ENCODE results near the gene OR7G2. TPM values are rescaled to one million over a fixed set of nuclear protein-coding genes. Genes with fewer than 3 reads are reported as not detected.
A peak's percentile ranks its signal among the peaks of the same experiment; 100 is the strongest.

The OR7G2 gene
- total RNA-seq: not detected
- under 1 TPM; 0.11 to 0.18 TPM for polyA plus RNA-seq (ENCODE audit: insufficient read length in 2 of 2)
- long read RNA-seq, donor 1: 0 reads
- long read RNA-seq, donor 2: 0 reads
- long read RNA-seq, donor 3: 0 reads
- long read RNA-seq, donor 4: 0 reads

DNA sequence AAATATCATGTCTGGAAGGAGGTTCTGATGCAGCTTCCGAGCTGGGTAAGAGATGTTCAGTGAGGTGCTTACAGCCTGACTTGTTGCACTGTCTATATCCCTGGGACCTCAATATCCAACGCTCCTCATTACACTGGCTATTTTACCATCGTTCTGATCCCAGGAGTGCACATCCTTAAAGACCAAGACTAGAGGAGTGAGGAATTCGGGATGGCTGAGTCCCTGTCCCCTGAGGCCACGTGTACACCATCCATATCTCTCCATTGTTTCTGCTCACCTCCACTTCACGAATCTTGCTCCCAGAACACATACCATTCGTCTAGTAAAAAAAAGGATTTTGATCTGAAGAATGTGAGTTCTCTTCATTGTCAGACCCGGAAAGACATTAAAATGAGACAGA lies at the start of gene OR7G2:
TSS of gene OR7G2 (minus strand) at position 101 of the 400 bp plus-strand sequence. CDS start 4,232 bp downstream, outside the sequence.
- H3K36me3 ChIP-seq (ENCODE audit: control insufficient read depth, insufficient read depth, low read length): no peaks in the 10 kb centered on the region
- no CpG with 5 or more reads among the region's 8 CpGs for WGBS (ENCODE audit: insufficient coverage)
- no peak within 1 kb of the TSS for H3K4me3 ChIP-seq (ENCODE audit: low read depth, low read length)
- no peak within 1 kb of the TSS for H3K27ac ChIP-seq (ENCODE audit: low read depth, low read length)
- H3K4me1 ChIP-seq (ENCODE audit: control insufficient read depth, insufficient read depth, low read length): no peaks in the 10 kb centered on the region
- no peaks in the 10 kb centered on the region for H3K27me3 ChIP-seq (ENCODE audit: control insufficient read depth, insufficient read depth, low read length)
- no peak for DNase-seq (ENCODE audit: low read depth in 4 of 6, low spot score in 6 of 6)
- no peaks in the 10 kb centered on the region for H3K9me3 ChIP-seq (ENCODE audit: control insufficient read depth, insufficient read depth, low read length)

DNA sequence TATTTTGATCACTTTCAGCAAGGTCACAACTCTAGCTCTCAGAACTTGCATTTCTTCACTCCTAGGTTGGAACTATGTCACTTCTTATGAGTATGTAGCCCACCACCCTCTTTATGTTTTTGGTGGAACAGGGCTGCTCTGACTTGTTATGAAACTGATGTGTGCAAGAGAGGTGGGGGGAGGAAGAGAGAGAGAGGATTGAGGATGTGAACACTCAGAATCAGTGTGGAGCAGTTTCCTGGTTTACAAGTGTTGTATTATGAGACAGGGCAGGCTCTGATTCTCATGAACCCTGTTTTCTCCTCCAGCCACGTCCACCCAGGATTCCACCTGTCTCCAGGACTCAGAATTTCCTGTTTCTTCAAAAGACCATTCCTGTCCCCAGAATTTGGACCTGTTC lies 49.0 kb upstream of the OR7G2 start:
- no peak overlapping the region for H3K4me3 ChIP-seq (ENCODE audit: low read depth, low read length)
- H3K36me3 ChIP-seq (ENCODE audit: control insufficient read depth, insufficient read depth, low read length): peaks cover 54% of the 10 kb centered on the region
- no peaks in the 10 kb centered on the region for H3K4me1 ChIP-seq (ENCODE audit: control insufficient read depth, insufficient read depth, low read length)
- no peak for DNase-seq (ENCODE audit: low read depth in 4 of 6, low spot score in 6 of 6)
- peaks cover 15% of the 10 kb centered on the region for H3K9me3 ChIP-seq (ENCODE audit: control insufficient read depth, insufficient read depth, low read length)
- WGBS (ENCODE audit: insufficient coverage): 100% methylated on average over 1 of the region's 1 CpG
- no peaks in the 10 kb centered on the region for H3K27me3 ChIP-seq (ENCODE audit: control insufficient read depth, insufficient read depth, low read length)
- H3K27ac ChIP-seq (ENCODE audit: low read depth, low read length): no peak overlapping the region

DNA sequence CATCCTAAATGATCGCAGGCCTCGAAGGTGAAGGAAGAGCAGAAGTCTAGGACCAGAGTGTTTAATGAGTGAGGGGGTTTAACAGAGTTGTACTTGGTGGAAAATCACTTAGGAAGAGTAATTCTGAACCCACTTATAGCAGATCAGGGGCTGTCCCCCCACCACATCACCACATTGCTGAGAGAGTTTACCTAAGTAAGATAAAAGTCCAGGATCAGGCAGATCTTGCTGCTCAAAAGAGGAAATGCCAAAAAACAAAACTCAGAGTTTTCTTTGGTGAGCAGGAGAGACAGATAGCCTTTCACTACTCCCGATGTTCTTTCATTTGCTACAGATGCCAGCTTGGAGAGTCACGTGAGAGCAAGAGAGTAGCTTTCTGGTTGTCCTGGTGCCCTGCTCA lies 48.3 kb upstream of the OR7G2 start:
- Histone ChIP-seq H3K27ac (ENCODE audit: low read depth, low read length) (no peak overlapping the region), H3K9me3 (ENCODE audit: control insufficient read depth, insufficient read depth, low read length) (peaks cover 15% of the 10 kb centered on the region), H3K4me3 (ENCODE audit: low read depth, low read length) (no peak overlapping the region), H3K4me1 (ENCODE audit: control insufficient read depth, insufficient read depth, low read length) (no peaks in the 10 kb centered on the region), H3K27me3 (ENCODE audit: control insufficient read depth, insufficient read depth, low read length) (no peaks in the 10 kb centered on the region), H3K36me3 (ENCODE audit: control insufficient read depth, insufficient read depth, low read length) (peaks cover 47% of the 10 kb centered on the region)
- DNase-seq (ENCODE audit: low read depth in 4 of 6, low spot score in 6 of 6): no peak
- 100% methylated on average over 2 of the region's 4 CpGs for WGBS (ENCODE audit: insufficient coverage)

DNA sequence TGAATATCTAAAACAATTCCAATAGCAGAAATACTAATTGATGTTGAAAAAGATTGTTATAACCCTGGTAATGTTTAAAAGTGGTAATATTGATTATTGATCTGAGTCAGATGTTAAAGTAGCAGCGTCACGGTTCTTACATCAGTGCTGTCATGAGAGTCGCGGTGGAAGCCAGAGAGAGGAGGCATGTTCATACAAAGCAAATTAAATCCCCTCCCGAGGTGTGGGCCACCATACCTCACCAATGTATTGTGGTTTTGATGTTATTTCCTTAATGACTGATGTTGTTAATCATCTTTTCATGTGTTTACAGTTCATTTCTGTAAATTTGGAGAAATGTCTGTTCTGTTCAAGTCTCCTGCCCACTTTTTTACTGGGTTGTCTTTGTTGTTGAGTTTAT lies 44.1 kb upstream of the OR7G2 start:
- DNase-seq (ENCODE audit: low read depth in 4 of 6, low spot score in 6 of 6): no peak
- Histone ChIP-seq H3K9me3 (ENCODE audit: control insufficient read depth, insufficient read depth, low read length) (peaks cover 15% of the 10 kb centered on the region), H3K36me3 (ENCODE audit: control insufficient read depth, insufficient read depth, low read length) (peaks cover 9% of the 10 kb centered on the region), H3K4me1 (ENCODE audit: control insufficient read depth, insufficient read depth, low read length) (no peaks in the 10 kb centered on the region), H3K4me3 (ENCODE audit: low read depth, low read length) (no peak overlapping the region), H3K27me3 (ENCODE audit: control insufficient read depth, insufficient read depth, low read length) (no peaks in the 10 kb centered on the region), H3K27ac (ENCODE audit: low read depth, low read length) (no peak overlapping the region)
- 100% methylated on average over 2 of the region's 5 CpGs for WGBS (ENCODE audit: insufficient coverage)

DNA sequence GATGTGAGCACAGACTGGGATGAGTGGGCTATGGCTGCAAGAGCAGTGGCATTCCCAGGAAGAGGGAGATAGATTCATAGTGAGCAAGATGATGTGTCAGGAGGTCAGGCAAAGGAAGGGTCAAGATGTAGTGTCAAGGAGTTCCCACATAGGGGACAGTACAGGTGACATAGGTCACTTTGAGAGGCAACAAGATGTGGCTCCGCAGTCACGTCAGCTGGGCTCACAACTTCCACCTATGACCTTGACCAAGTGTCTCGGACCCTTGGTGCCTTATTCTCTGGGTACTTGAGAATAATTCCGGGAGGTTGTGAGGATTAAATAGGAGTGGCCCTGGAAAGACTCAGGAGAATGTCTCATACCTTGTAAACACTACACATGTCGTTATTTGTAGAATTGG lies 43.4 kb upstream of the OR7G2 start:
- no peaks in the 10 kb centered on the region for H3K4me1 ChIP-seq (ENCODE audit: control insufficient read depth, insufficient read depth, low read length)
- no peaks in the 10 kb centered on the region for H3K27me3 ChIP-seq (ENCODE audit: control insufficient read depth, insufficient read depth, low read length)
- 100% methylated on average over 2 of the region's 5 CpGs for WGBS (ENCODE audit: insufficient coverage)
- H3K36me3 ChIP-seq (ENCODE audit: control insufficient read depth, insufficient read depth, low read length): peaks cover 6% of the 10 kb centered on the region
- no peak for DNase-seq (ENCODE audit: low read depth in 4 of 6, low spot score in 6 of 6)
- H3K4me3 ChIP-seq (ENCODE audit: low read depth, low read length): no peak overlapping the region
- peaks cover 14% of the 10 kb centered on the region for H3K9me3 ChIP-seq (ENCODE audit: control insufficient read depth, insufficient read depth, low read length)
- H3K27ac ChIP-seq (ENCODE audit: low read depth, low read length): no peak overlapping the region

DNA sequence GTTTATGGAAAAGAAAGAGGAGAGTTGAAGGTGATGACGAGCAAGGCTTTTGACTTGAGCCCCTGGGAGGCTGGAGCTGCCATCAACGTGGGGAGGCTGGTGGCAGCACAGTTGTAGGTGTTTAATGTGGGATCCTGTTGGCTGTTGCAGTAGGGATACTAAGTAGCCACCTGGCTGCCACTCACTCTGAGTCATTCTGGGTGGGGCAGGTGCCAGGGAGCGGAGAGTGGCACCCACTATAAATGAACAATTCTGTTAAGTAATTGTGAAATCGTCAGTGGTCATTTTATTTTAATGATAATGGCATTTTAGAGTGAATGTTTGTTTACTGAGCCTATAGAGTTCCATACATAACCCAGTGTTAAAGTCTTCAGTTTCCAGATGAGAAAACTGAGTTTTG lies 42.7 kb upstream of the OR7G2 start:
- no peak overlapping the region for H3K4me3 ChIP-seq (ENCODE audit: low read depth, low read length)
- H3K27ac ChIP-seq (ENCODE audit: low read depth, low read length): no peak overlapping the region
- H3K36me3 ChIP-seq (ENCODE audit: control insufficient read depth, insufficient read depth, low read length): peaks cover 4% of the 10 kb centered on the region
- H3K27me3 ChIP-seq (ENCODE audit: control insufficient read depth, insufficient read depth, low read length): no peaks in the 10 kb centered on the region
- H3K9me3 ChIP-seq (ENCODE audit: control insufficient read depth, insufficient read depth, low read length): peaks cover 13% of the 10 kb centered on the region
- 100% methylated on average over 2 of the region's 4 CpGs for WGBS (ENCODE audit: insufficient coverage)
- no peak for DNase-seq (ENCODE audit: low read depth in 4 of 6, low spot score in 6 of 6)
- H3K4me1 ChIP-seq (ENCODE audit: control insufficient read depth, insufficient read depth, low read length): no peaks in the 10 kb centered on the region

DNA sequence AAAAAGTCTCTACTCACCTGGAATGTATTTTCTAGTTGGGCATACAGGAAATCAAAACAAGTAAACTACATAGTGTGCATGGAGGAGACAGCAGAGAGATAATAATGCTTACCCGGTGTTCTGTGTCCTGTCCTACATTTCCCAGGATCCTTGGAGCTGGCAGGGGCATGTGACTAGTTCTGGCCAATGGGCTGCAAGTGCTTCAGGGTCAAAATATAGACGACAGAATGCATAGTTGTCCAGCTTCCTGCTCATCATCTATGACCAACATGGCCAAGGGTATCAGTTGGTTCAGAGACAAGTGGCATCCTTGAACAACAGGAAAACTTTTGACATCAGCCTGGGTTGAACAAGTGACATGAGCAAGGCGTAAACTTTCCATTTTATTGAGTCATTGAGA lies 41.4 kb upstream of the OR7G2 start:
- WGBS (ENCODE audit: insufficient coverage): 95% methylated on average over 2 of the region's 3 CpGs
- no peak overlapping the region for H3K4me3 ChIP-seq (ENCODE audit: low read depth, low read length)
- no peaks in the 10 kb centered on the region for H3K27me3 ChIP-seq (ENCODE audit: control insufficient read depth, insufficient read depth, low read length)
- H3K4me1 ChIP-seq (ENCODE audit: control insufficient read depth, insufficient read depth, low read length): no peaks in the 10 kb centered on the region
- H3K36me3 ChIP-seq (ENCODE audit: control insufficient read depth, insufficient read depth, low read length): peaks cover 4% of the 10 kb centered on the region
- no peak for DNase-seq (ENCODE audit: low read depth in 4 of 6, low spot score in 6 of 6)
- peaks cover 16% of the 10 kb centered on the region for H3K9me3 ChIP-seq (ENCODE audit: control insufficient read depth, insufficient read depth, low read length)
- H3K27ac ChIP-seq (ENCODE audit: low read depth, low read length): no peak overlapping the region

DNA sequence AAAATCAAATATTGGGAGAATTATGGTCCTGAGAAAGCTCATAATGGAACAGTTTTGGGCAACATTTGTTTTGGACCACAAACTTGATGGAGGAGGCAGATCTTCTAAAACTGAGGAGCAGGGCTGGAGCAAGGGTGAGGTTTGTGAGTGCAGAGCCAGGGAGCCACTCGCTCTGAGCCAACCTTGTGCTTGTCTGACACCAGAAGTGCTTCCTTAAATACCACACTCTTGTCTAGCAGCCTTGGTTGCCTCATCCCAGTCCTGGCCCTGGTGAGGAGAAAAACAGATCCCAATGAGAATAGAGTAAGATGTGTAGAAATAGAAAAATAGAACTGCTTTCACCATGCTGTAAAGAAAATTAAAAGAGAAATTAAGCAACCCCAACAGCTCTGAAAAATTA lies 39.6 kb upstream of the OR7G2 start:
- no CpG with 5 or more reads among the region's 1 CpG for WGBS (ENCODE audit: insufficient coverage)
- Histone ChIP-seq H3K27ac (ENCODE audit: low read depth, low read length) (no peak overlapping the region), H3K36me3 (ENCODE audit: control insufficient read depth, insufficient read depth, low read length) (peaks cover 4% of the 10 kb centered on the region), H3K4me1 (ENCODE audit: control insufficient read depth, insufficient read depth, low read length) (no peaks in the 10 kb centered on the region), H3K4me3 (ENCODE audit: low read depth, low read length) (no peak overlapping the region), H3K27me3 (ENCODE audit: control insufficient read depth, insufficient read depth, low read length) (no peaks in the 10 kb centered on the region), H3K9me3 (ENCODE audit: control insufficient read depth, insufficient read depth, low read length) (peaks cover 7% of the 10 kb centered on the region)
- DNase-seq (ENCODE audit: low read depth in 4 of 6, low spot score in 6 of 6): no peak

DNA sequence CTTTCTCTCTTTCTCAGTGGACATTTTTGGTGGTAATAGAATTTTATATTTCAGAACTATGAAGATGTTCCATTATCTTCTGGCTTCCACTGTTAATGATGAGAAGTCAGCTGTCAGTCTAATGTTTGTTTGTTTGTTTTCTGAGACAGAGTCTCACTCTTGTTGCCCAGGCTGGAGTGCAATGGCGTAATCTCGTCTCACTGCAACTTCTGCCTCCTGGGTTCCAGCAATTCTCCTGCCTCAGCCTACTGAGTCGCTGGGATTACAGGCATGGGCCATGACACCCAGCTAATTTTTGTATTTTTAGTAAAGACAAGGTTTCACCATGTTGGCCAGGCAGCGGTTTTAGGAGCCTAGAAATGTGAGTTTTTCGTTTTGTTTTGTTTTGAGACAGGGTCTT lies 37.6 kb upstream of the OR7G2 start:
- no peaks in the 10 kb centered on the region for H3K4me1 ChIP-seq (ENCODE audit: control insufficient read depth, insufficient read depth, low read length)
- no peak for DNase-seq (ENCODE audit: low read depth in 4 of 6, low spot score in 6 of 6)
- peaks cover 7% of the 10 kb centered on the region for H3K9me3 ChIP-seq (ENCODE audit: control insufficient read depth, insufficient read depth, low read length)
- H3K36me3 ChIP-seq (ENCODE audit: control insufficient read depth, insufficient read depth, low read length): peaks cover 4% of the 10 kb centered on the region
- H3K27me3 ChIP-seq (ENCODE audit: control insufficient read depth, insufficient read depth, low read length): no peaks in the 10 kb centered on the region
- H3K4me3 ChIP-seq (ENCODE audit: low read depth, low read length): no peak overlapping the region
- 96% methylated on average over 4 of the region's 5 CpGs for WGBS (ENCODE audit: insufficient coverage)
- H3K27ac ChIP-seq (ENCODE audit: low read depth, low read length): no peak overlapping the region

DNA sequence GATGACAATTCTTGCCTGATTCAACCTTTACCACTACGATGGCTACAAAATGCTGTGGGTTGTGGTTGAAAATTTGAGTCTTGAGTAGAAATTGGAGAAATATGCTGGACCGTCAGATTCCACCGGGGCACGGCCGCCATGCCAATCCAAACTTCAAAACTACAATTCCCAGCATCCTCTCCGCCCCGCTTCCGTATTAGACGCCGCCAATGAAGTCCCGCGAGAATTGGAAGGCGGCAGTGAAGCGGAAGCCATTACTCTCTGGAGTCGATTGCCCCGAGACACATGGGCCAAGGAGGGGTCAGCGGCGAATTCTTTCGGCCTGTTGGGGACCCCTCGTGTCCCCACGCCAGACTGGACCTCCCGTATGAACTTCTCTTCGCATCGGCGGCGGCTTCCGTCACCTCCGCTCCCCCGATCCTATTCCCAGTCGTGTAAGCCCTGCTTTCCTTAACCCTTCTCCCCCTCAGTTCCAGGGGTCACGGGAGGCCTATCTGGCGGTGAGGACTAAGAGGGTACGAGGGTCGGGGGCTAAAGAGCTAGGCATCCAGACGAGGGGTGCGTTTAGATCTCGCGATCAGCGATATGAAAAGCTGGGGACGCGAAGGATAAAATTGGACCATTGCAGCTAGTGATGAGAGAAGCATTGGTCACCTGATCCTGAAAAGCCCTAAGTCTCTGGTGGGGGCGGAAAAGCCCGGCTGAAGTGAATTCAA lies 33.0 kb upstream of the OR7G2 start, which contains the start of gene ZNF317:
TSS of gene ZNF317 (plus strand) at position 239 of the 716 bp plus-strand sequence. CDS start 15,620 bp downstream, outside the sequence.
- Histone ChIP-seq H3K27ac (ENCODE audit: low read depth, low read length) (peak within 1 kb of the TSS; percentile 86), H3K4me3 (ENCODE audit: low read depth, low read length) (peak within 1 kb of the TSS; percentile 90), H3K4me1 (ENCODE audit: control insufficient read depth, insufficient read depth, low read length) (no peaks in the 10 kb centered on the region), H3K36me3 (ENCODE audit: control insufficient read depth, insufficient read depth, low read length) (no peaks in the 10 kb centered on the region), H3K27me3 (ENCODE audit: control insufficient read depth, insufficient read depth, low read length) (no peaks in the 10 kb centered on the region), H3K9me3 (ENCODE audit: control insufficient read depth, insufficient read depth, low read length) (peaks cover 7% of the 10 kb centered on the region)
- under 1% methylated on average over 36 of the region's 43 CpGs for WGBS (ENCODE audit: insufficient coverage)
- DNase-seq (ENCODE audit: low read depth in 4 of 6, low spot score in 6 of 6): peak; percentile 85 to 98 (median 94)

Measured in spinal cord (tissue), 10 donors.